AG10803 (cell line): ENCODE results near the gene PLCH1.

ENCODE experiments used
- DNase-seq: peaks from one replicate; pipeline ENCODE4 v3.0.0; 2010; ENCODE audit warnings: low read depth
- H3K4me3 ChIP-seq: 2 replicates; pipeline ENCODE4 v1.5.1; 2011; ENCODE audit warnings: mild to moderate bottlenecking, low read length, control low read depth
- TF ChIP-seq, protein P1 (sequence below): conservative IDR thresholded peaks from 2 replicates; pipeline ENCODE4 v1.5.1; 2011; ENCODE audit warnings: mild to moderate bottlenecking, low read length, control low read depth, inconsistent platforms

PLCH1 gene

DNA sequence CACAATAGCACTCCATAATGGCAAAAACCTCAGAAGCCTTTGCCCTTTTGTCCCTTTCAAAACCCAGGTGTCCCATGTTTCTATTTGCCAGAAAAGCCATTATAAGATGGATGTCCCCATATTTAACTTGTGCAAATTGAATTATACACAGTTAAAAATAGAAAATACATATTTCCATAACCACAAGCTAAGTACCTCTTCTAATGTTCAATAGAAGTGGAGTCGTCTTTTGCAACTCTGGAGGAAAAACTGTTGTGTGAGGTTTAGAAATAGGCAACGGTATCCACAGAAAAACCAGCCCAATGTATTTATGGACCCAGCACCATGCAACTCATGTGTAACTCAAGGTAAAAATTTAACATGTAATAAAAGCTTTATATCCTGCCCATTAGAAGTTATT is 367.8 kb downstream of the PLCH1 start:
- TF ChIP-seq, protein P1, sequence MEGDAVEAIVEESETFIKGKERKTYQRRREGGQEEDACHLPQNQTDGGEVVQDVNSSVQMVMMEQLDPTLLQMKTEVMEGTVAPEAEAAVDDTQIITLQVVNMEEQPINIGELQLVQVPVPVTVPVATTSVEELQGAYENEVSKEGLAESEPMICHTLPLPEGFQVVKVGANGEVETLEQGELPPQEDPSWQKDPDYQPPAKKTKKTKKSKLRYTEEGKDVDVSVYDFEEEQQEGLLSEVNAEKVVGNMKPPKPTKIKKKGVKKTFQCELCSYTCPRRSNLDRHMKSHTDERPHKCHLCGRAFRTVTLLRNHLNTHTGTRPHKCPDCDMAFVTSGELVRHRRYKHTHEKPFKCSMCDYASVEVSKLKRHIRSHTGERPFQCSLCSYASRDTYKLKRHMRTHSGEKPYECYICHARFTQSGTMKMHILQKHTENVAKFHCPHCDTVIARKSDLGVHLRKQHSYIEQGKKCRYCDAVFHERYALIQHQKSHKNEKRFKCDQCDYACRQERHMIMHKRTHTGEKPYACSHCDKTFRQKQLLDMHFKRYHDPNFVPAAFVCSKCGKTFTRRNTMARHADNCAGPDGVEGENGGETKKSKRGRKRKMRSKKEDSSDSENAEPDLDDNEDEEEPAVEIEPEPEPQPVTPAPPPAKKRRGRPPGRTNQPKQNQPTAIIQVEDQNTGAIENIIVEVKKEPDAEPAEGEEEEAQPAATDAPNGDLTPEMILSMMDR, result no peak
- no peak for DNase-seq
- H3K4me3 ChIP-seq, result no peak overlapping the region

DNA sequence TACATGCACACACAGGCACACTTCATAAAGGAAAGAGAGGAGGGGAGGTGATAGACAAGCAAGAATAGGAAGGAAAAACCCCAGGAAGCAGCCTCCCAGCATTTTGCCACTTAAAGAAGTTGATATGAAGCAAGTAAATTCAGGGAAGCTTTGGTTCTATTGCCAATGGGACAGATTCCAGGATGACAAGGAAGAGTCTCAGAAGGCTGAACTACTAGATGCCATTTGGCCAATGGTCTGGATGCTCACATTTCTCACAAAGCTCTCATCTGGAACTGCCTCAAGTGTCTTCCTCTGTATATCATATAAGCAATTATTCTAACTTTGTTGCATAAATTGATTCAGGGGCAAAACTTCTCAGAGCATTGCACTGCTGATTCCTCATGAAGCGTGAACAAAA is 372.6 kb downstream of the PLCH1 start:
- H3K4me3 ChIP-seq, result no peak overlapping the region
- no peak for DNase-seq
- TF ChIP-seq, protein P1, result no peak

DNA sequence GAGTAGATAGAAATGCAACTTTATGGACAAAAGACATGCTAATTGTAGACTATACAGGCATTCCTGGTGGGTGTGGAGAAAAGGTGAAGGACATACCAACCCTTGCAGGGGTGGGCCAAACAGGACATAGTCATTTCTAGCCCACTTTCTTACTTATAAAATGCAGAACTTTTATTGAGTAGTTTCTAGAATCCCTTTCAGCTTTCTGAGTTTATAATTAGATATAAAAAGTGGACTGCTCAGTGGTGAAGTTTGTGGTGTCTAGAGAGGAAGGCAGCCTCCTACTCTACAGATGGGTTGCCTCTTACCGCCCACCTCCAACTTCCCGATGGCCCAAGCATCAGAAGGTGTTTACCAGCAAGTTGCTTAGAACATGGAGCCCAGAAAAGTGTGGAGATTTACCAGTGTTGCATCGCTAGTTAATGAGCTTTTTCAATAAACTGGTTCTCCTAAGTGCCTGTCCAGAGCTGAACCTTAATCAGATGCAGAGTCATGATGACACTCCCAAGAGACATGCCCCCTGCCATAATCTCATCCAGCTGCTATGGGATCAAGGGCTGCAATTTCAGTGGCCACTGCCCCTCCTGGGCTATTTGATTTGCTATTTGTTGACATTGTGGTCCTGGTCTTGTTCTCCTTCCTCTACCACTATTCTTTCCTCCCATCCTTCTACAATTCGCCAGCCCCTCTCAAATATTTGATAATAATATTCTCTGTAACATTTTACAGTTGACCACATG is 373.9 kb downstream of the PLCH1 start:
- no peak for DNase-seq
- no peak overlapping the region for H3K4me3 ChIP-seq
- TF ChIP-seq, protein P1, result no peak

DNA sequence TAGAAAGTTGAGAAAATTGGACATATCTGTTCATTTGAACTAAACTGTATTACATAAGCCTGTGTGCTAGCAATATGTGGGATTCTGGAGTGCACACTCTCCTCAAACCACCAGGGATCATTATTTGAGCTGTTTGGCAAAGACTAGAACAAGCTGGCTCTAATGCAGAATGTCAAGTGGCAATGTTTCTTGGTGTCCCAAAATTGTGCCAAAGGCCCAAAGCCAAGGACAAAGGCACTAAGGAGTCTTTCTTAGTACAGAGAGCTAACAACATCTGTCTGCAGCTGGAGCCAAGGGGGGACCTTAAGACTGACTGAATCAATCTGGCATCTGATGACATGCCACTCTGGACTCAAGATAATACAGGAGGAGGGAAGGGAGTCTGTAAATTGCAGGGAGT is 374.7 kb downstream of the PLCH1 start:
- TF ChIP-seq, protein P1, result no peak

DNA sequence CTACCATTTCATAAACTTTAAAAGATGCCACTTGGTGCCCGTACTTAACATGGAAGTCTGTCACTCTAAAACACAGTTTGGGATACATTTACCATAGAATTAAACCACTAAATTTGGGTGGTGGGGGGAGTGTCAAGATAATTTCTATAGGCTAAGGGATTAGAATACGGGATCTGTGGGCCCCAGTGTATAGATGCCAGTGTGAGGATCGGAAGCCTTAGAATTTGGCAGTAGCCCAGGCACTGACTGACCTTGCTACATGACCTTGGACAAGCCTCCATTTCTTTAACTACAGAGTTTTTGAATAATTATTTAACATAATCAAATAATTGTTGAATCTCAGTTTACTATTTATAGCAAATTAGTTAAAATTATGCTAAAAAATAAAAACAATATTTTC is 375.1 kb downstream of the PLCH1 start:
- TF ChIP-seq, protein P1, result no peak
- DNase-seq, result no peak
- no peak overlapping the region for H3K4me3 ChIP-seq

More for the DNA sequence above, 374.7 kb downstream of the PLCH1 start:
- H3K4me3 ChIP-seq, result no peak overlapping the region
- no peak for DNase-seq

DNA sequence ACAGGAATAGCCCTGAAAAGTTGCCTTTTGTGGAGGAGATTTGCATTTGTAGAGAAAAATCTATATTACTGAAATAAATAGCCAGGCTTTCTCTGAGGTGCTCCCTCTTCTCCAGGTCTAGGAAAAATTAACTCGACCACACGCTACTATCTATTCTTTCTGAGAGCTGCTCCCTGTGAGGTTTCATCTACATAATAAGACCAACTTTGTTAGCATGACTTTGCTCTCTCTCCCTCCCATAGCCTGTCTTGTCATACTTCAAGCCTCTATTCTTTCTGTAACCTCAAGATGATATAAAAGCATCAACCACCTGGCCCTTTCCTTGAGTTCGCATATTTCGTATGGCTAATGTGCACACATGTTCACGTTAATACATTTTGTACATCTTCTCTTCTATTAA is 375.6 kb downstream of the PLCH1 start:
- no peak overlapping the region for H3K4me3 ChIP-seq
- DNase-seq, result no peak
- TF ChIP-seq, protein P1, result no peak

DNA sequence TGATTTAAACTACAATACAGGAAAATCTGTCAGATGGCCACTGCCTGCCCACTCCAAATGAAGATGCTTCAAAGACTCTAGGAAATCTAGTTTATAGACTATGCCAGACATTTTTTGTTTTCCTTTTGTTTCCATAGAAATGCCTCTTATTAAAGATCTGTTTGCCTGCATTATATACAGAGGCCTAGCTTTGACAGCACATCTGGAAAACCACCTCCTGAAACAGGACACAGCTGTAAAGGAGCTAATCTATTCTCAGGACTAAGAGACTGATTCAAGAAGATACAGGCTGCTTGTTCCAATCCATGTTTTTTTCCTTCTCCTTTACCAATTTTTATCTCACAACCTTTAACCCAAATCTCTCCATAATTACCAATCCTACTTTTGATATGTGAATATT is 376.1 kb downstream of the PLCH1 start:
- H3K4me3 ChIP-seq, result no peak overlapping the region
- no peak for DNase-seq
- TF ChIP-seq, protein P1, result no peak
